C1 segment of cervical spinal cord (tissue), 14 donors: ENCODE data around the gene COMMD10.
"Not testable (repeated sequence)": the region's sequence is repeated elsewhere in the genome, so short reads cannot be mapped to it uniquely, and the experiment has no call there.

Experiments
- DNase-seq, 14 donors: peaks; one replicate each; lab custom pipeline; 2025; lab: John Stamatoyannopoulos, UW

The COMMD10 gene

DNA sequence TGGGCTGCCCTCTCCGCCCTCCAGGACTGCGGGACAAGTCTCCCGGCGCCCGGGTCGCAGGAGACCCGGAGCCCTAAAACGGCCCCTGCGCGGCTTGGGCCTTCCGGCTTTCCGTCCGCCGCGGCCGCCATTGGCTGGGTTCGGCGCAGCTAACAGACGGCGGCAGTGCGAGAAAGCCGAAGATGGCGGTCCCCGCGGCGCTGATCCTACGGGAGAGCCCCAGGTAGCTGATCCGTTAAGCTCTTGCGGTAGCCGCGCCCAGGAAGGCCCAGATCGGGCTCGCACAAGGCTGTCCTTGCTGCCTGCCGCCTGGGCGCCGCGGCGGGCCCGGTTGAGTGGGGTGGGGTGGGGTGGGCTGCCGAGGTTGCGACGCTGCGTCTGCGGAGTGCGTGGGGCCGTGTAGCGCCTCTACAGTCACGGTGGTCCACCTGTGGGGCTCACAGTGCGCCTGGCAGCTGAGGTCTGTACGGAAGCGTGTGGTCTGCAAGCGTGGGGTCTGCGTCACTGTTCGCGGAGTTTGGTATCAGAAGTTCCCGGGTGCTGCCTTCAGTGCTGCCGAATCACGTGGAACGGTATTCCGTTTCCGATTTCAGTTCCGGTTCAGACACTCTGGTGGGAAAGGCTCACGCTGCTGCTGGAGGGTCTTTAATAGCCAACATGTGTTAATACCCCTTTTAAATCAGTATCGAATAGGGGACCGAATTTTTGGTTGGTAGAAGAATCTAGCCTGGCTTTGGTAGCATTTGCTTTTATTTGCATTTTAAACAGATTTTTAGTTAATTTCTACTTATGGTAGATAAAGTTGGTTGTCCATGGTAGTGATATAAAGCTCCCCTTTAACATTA lies at the start of gene COMMD10:
Gene COMMD10, plus strand, starts transcription at position 155 of the 845 bp plus-strand sequence.
- peak in 13 of 14 donors; percentile 55 to 83 (median 75) for DNase-seq

DNA sequence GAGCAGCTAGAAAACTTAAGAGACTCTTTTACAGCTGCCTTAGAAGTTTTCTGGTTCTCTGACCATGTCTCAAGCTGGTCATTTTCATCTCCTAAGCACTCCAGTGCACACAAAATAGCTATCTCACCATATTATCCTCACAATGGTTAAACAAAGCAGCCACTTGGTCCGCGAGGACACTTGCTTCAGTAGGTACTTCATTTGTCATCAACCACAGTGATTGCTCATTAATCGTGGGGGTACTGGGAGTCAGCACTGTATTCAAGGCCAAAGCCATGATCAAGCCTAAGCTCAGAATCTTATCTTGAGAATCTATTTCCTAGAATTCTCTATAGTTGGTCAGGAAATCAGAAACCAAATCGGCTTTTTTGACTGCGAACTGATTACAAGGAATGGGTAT lies 49.7 kb upstream of the COMMD10 start:
- DNase-seq: no peak

DNA sequence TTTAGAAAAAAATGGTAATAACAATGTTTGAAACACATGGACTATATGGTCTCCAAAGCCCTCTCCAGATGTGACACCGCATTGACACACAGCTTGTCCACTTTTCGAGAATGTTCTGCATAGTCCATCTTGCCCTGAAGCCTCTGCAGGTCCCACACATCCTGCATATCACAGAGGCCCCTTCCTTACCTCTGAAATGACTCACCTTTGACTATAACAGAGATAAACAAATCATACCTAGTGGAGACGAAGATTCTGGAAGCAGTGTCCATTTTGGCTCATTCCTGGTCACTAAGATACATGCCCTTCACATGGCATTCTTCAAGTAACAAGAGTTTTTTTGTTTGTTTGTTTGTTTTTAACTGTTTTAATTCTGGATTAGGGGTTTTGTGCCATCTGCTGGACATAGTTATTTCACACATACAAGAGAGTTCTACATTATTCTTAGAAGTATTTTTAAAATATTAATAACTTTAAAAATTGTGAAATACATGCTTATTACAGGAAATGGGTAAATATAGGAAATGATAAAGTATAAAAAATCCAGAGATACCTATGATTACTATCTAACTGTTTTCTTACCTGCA lies 47.5 kb upstream of the COMMD10 start:
- no peak for DNase-seq

DNA sequence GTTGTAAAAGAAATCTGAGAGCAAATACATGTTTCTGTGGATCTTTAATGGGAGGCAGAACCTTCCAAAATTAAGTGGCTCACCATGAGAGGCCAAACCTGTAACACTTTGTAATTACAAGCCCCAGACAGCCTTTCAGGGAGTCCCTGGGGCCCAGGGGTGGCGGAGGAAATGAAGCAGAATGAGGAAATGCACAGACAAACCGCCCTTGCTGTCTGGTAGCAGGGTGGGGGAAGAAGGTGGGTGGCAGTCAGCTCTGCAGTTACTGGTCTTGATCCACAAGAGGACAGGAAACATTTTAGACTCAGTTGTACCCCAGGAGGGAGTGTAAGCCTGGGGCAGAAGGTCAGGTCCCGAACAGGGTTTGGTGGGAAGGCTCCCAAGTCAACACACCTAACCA lies 46.0 kb upstream of the COMMD10 start:
- no peak for DNase-seq

DNA sequence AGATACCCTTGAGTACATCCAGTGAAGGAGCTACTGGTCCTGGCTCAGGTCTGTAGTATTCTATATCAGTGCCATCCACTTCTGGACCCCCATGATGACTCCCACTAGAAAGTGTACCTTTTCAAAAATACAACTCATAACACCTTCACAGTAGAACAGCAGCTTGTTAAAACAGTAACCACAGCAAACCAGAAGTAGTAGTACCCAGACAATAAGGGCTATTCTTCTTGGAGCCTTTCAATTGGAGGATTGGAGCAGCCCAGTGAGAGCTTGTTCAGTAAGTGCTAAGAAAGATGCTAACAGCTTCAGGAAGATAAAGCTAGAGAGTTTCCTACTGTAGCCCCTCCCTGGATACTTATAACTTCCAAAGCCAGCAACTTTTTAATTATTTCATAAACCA lies 42.5 kb upstream of the COMMD10 start:
- no peak for DNase-seq

DNA sequence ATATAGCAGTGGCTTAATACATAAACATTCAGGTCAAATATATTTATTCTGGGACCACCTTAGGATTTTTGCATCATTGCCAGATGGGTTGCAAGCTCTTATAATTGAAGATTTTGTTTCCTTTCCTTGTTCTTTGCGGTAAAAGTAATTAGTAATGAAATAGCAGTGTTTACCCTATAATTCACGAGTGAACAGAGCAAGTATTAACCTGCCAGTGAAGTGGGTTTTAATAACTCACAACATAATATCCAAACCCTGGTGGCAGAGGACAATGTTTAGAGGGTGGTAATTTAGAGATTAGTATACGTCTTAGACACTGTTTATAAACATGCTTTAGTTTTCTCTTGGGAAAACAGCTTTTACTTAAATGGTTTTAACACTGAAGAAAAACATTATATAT lies 40.8 kb upstream of the COMMD10 start:
- no peak for DNase-seq

DNA sequence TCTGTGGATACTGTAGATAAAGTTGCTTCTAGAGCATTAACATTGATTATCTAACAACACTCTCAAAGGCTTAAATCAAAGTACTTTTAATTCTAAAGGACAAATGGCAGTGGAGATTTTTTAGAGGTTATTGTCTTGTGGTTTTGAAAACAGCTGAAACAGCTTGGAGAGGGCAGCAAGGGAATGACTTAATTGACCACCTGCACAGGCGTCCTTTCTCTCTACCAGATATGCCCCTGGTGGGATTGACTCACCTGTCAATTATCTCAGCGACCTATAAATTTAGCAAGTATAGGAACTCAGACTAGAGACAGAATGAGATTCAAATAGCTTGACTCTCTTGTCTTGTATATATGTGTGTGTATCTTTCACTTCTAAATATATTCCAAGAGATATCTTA lies 39.0 kb upstream of the COMMD10 start:
- DNase-seq: no peak

DNA sequence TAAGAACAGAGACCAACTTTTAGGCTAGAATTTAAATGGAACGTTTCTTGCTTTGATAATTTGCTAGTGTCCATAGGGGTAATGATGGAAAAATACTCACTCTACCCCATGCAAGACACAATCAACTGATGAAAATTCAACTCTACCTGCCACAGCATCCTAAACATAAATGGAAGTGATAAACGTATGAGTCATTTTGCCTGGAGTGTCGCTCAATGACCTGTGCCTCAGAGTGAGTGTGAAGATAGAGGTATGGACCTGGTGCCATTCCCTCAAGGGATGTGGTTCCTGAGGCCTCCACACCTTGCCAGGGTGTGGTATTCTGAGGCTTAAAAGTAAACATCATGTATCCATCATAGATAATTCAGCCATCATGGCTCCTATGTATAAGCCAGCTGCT lies 38.6 kb upstream of the COMMD10 start:
- no peak for DNase-seq

DNA sequence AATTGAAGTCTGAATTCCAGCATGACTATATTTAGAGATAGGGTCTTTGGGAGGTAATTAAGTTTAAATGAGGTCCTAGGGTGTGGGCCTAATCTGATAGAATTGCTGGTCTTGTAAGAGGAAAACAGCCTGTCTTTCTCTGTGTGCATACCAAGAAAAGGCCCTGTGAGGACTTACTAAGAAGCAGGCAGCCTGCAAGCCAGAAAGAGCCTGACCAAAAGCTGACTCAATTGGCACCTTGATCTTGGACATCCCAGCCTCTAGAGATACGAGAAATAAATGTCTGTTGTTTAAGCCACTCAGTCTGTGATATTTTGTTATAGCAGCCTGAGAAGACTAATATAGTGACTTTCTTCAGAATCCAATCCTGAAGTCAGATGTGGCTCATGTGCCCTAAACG lies 38.0 kb upstream of the COMMD10 start:
- DNase-seq: no peak

DNA sequence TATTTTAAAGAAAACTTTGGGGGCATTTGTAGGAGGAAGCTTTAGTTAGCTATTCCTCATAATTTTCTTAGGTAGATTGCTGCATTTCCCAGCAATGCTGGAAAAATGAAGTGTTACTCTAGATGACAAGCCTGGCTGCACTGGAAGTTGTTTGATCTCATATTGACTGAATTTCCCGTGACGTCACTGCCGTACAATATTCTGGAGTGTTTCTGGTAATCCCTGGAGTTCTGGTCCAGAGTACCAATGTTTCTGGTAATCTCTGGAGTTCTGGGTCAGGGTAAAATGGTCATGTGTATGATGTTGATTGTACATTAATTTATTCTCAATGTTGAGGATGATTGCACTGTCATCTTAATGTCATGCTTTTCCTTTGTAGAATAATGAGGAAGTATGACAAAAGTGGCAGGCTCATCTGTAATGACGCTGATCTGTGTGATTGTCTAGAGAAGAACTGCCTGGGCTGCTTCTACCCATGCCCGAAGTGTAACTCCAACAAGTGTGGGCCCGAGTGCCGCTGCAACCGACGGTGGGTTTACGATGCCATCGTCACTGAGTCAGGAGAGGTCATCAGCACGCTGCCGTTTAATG lies 26.4 kb upstream of the COMMD10 start:
- DNase-seq: no peak

DNA sequence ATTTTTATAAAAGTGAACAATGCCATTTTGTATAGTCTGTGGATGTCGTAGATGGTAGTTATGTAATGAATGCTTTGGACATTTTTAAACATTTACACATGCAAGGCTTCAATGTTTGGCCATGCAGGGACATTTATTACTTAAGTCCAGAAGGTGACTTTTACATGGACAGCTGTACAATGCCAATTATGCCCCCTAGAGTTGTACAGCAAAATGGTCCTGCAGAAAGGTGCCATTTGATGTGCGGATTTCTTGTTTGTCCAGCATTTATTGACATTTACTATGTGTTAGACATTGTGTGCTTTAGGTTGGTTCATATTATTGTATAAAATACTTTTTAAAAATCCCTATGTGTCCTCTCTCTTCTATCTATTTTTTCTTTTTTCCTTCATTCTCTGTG lies 22.5 kb upstream of the COMMD10 start:
- no peak for DNase-seq

DNA sequence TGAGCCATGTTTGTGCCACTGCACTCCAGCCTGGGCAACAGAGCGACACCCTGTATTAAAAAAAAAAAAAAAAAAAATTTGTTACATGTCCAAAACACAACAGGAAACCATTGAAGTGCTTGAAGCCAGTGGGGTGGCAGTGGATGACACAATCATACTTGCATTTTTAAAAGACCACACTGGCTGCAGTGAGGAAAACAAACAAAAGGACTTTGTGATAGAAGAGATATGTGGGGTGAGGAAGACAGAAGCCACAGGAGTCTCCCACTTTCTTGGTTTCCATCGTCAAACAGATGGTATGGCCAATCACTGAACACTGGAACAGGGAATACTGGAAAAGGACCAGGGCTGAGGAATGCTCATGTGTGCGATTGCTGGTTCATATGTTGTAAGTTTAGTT lies 20.9 kb upstream of the COMMD10 start:
- DNase-seq: no peak

DNA sequence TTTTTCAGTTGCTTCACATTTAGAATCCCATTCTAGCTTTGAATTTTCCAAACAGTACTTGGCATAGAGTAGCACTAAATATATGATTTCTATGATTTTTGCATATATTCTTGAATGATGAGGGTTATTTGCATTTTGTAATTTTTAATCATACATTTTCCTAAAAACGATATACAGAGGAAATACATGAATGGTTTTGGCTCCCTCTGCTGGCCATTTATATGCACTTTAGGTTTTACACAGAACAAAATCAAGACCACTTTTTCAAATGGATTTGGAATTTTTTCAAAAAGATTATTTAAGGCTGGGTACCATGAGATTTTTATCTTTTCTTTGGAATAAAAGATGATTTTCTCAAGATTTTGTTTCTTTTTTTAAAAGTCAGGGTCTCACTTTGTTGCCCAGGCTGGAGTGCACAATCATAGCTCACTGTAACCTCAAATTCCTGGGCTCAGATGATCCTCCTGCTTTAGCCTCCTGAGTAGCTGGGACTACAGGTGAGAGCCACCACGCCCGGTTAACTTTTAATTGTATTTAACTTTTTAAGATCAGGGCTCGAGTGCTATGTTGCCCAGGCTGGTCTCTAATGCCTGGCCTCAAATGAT lies 16.7 kb upstream of the COMMD10 start:
- peak in 1 of 14 donors; percentile 21 for DNase-seq

DNA sequence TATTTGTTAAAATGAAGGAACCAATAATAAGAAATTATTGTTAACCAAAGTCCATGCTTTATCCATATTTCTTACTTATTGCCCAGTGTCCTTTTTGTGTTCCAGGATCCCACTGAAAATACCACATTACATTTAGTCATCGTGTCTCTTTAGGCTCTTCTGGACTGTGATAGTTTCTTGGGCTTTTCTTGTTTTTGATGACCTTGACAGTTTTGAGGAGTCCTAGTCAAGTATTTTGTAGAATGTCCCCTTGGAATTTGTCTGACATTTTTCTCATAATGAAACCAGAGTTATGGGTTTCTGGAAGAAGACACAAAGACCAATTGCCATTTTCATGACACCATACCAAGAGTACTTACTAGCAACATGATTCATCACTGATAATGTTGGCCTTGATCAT lies 13.6 kb upstream of the COMMD10 start:
- no peak for DNase-seq

DNA sequence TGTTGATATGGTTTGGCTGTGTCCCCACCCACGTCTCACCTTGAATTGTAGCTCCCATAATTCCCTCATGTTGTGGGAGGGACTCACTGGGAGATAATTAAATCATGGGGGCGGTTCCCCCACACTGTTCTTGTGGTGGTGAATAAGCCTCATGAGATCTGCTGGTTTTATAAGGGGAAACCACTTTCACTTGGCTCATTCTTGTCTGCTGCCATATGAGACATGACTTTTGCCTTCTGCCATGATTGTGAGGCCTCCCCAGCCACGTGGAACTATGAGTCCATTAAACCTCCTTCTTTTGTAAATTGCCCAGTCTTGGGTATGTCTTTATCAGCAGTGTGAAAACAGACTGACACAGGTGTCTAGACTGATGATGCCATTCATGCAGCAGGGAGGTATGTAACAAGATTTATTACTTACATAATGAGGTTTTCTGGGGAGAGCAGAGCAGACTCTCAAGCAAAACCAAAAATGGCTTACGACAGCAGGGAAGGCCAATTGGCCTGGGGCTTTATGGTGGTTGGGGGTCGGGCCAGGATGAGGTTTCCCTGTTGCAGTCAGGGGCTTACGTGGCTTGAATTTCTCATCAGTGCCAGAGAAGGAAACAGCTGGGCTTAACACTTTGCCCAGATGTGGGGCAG lies 9.5 kb upstream of the COMMD10 start:
- no peak for DNase-seq

DNA sequence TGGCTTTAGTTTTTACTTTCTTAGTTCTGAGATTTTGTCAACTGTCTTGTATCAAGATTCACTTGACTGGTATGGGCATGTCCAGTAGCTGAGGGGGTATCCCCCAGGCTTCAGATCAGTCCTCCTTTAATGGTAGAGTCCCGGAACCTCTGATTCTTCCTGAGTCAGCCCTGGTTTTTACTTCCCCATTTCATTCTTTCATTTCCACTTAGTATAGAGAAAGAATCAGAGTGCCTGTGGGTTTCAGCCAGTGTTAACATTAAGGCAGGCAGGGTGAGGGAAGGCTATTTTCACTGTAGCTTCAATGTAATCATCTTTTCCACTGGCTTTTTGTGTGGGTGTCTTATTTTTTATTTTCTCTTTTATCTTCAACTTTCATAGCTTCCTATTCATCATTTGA lies 8.3 kb upstream of the COMMD10 start:
- DNase-seq: no peak

DNA sequence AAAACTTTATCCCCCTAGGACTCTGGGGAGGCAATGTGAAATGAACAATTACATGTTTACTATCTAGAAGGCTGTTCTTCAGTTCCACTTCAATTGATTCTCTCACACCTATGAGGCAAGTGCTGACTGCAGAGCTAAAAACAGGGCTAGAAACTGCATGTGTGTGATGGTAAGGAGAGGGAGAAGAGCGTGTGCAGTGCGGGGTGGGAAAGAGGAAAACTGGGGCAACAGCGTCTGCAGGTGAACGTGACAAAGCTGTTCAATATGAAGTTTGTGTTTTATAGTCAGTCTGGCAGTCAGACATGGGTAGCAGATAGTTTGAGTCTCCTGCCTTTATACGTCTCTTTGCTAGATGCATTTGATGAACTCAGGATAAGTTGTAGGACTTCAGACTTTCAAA lies 6.6 kb upstream of the COMMD10 start:
- no peak for DNase-seq

DNA sequence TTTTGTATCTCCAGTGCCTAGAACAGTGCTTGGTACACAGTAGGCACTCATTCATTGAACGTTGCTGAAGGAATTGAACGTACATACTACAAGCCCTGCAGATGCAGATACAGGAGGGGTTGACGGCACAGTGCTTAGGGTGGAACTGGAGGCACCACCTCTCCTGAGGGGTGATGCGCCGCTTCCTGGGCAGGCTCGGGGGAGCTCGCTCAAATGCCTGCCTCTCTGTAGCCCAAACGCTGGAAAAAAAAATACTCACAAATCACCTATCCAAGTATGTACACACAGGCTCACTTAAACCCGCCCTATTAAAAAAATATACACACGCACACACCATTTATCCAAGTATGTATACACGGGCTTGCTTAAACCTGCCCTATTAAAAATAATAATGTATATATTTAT lies 536 bp upstream of the COMMD10 start:
- peak in 3 of 14 donors; percentile 1 to 30 (median 6) for DNase-seq

DNA sequence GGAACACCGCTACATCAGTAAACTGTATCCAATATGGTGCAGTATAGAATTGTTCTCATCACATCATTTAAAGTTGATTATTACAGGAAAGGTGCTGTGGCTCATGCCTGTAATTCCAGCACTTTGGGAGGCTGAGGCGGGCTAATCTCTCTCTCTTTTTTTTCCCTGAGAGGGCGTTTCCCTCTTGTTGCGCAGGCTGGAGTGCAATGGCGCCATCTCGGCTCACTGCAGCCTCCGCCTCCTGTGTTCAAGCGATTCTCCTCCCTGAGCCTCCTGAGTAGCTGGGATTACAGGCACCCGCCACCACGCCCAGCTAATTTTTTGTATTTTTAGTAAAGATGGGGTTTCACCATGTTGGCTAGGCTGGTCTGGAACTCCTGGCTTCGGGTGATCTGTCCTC lies 1.5 kb downstream of the COMMD10 start:
- not testable (repeated sequence) for DNase-seq

DNA sequence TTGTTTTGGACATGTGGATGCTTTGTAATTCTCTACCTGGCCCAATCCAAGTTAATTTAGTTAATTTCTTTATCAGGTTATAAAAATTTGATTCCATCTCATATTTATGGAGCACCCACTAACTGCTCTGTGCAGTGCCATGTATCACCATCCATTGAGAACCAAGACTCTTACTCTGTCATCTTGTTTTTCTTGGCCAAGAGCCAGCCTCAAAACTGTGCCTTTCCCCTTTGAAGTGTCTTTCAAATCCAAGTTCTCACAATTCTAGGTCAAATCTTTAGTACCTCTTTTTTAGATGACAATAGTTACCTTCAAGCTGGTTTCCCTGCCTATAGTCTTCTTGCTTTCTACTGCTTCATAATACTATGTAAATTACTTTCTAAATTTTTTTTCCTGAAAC lies 3.2 kb downstream of the COMMD10 start:
- no peak for DNase-seq

DNA sequence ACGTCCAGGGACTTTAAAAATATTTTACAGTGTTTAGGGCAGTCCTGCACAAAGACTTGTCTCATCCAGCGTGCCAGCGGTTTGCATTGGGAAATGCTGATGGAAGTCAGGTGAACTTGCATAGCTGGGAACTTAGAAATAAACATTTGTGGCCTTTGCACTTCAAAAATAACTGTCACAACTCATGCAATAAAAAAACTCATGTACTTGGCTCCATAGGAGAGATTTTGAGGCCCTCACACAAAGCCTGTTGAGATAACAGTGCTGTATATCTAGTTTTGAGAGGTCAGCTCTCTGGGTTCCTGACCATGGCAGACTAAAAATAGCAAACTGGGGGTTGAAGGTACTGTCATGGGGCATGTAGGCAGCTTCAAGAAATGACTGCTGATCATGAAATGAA lies 5.5 kb downstream of the COMMD10 start:
- DNase-seq: no peak

DNA sequence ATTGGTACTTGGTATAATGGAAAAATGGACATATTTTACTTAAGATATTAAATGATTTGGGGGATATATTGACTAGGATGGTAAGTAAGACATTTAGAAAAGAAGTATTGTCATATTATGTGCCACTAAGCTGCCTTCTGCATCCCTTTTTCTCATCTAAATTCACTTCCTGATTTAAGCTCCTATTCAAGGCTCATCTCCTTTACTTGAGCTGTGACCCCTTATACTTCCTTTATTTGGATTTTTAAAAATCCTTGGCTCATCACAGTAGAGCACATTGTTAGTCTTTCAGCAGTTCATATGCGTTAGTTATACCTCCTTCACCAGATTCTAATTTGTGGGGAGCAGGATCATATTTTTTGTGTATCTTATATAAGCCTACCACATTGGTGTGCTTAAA lies 6.6 kb downstream of the COMMD10 start:
- DNase-seq: no peak
